ENCODE results near the gene WDR7. TPM values are rescaled to one million over a fixed set of nuclear protein-coding genes. Genes with fewer than 3 reads are reported as not detected.

Gene WDR7
- total RNA-seq, 2 donors from 2014 or later = 22.3 to 24.0 TPM

- Histone ChIP-seq H3K36me3 (no peaks in the 10 kb centered on the region), H3K9me3 (no peaks in the 10 kb centered on the region), H3K4me1 (peaks cover 0 to 12% of the 10 kb centered on the region in 2 donors), H3K27ac (no peak overlapping the region), H3K27me3 (no peaks in the 10 kb centered on the region), H3K4me3 (no peak overlapping the region)
- TF ChIP-seq, protein P1, sequence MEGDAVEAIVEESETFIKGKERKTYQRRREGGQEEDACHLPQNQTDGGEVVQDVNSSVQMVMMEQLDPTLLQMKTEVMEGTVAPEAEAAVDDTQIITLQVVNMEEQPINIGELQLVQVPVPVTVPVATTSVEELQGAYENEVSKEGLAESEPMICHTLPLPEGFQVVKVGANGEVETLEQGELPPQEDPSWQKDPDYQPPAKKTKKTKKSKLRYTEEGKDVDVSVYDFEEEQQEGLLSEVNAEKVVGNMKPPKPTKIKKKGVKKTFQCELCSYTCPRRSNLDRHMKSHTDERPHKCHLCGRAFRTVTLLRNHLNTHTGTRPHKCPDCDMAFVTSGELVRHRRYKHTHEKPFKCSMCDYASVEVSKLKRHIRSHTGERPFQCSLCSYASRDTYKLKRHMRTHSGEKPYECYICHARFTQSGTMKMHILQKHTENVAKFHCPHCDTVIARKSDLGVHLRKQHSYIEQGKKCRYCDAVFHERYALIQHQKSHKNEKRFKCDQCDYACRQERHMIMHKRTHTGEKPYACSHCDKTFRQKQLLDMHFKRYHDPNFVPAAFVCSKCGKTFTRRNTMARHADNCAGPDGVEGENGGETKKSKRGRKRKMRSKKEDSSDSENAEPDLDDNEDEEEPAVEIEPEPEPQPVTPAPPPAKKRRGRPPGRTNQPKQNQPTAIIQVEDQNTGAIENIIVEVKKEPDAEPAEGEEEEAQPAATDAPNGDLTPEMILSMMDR (IDR thresholded peaks at IDR 0.05) = no peak
- no peak for DNase-seq (ENCODE audit: low spot score)
Measured at GRCh38 chr18:56986829-56987228, 335.7 kb downstream of the WDR7 start.

- Histone ChIP-seq H3K27ac (no peak overlapping the region), H3K36me3 (no peaks in the 10 kb centered on the region), H3K27me3 (no peaks in the 10 kb centered on the region), H3K4me3 (no peak overlapping the region), H3K9me3 (no peaks in the 10 kb centered on the region), H3K4me1 (peaks cover 0 to 12% of the 10 kb centered on the region in 2 donors)
- TF ChIP-seq, protein P1 (IDR thresholded peaks at IDR 0.05) = no peak
- no peak for DNase-seq (ENCODE audit: low spot score)
Measured at GRCh38 chr18:56987236-56987635, 336.1 kb downstream of the WDR7 start.

- Histone ChIP-seq H3K4me1 (peaks cover 0 to 7% of the 10 kb centered on the region in 2 donors), H3K36me3 (no peaks in the 10 kb centered on the region), H3K9me3 (no peaks in the 10 kb centered on the region), H3K4me3 (no peak overlapping the region), H3K27me3 (no peaks in the 10 kb centered on the region), H3K27ac (no peak overlapping the region)
- TF ChIP-seq, protein P1 (IDR thresholded peaks at IDR 0.05) = no peak
- DNase-seq (ENCODE audit: low spot score) = no peak
Measured at GRCh38 chr18:56988022-56988421, 336.9 kb downstream of the WDR7 start.

DNA sequence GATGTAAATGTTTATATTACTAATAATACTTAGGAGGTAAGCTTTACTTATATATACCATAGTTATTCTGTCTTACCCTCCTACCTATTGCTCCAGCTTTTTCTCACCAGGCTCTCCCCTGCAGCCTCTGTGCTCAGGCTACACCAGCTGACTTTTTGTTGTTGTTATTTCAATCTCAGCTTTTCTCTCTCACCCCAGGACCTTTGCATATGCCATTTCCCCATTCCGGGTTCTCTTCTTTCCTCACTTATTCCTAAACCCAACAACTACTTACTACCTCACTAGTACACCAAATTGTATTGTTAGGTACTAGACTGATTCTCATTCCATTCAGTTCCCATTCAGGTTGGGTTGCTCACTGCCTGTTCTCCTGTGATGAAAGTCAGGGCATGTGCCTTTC lies 339.5 kb downstream of the WDR7 start:
- no peaks in the 10 kb centered on the region for H3K4me1 ChIP-seq
- no peak overlapping the region for H3K4me3 ChIP-seq
- H3K27me3 ChIP-seq = no peaks in the 10 kb centered on the region
- no peak overlapping the region for H3K27ac ChIP-seq
- TF ChIP-seq, protein P1 (IDR thresholded peaks at IDR 0.05) = no peak
- no peaks in the 10 kb centered on the region for H3K36me3 ChIP-seq
- no peaks in the 10 kb centered on the region for H3K9me3 ChIP-seq
- DNase-seq (ENCODE audit: low spot score) = no peak

- Histone ChIP-seq H3K4me1 (no peaks in the 10 kb centered on the region), H3K36me3 (no peaks in the 10 kb centered on the region), H3K27ac (no peak overlapping the region), H3K9me3 (no peaks in the 10 kb centered on the region), H3K4me3 (no peak overlapping the region), H3K27me3 (no peaks in the 10 kb centered on the region)
- TF ChIP-seq, protein P1 (IDR thresholded peaks at IDR 0.05) = no peak
- DNase-seq (ENCODE audit: low spot score) = no peak
Measured at GRCh38 chr18:56992777-56993176, 341.6 kb downstream of the WDR7 start.

GRCh38 chr18:56995579-56996188 lies 344.5 kb downstream of the WDR7 start:
- H3K4me1 ChIP-seq = no peaks in the 10 kb centered on the region
- TF ChIP-seq, protein P1 (IDR thresholded peaks at IDR 0.05) = no peak
- H3K27me3 ChIP-seq = no peaks in the 10 kb centered on the region
- no peak overlapping the region for H3K27ac ChIP-seq
- no peaks in the 10 kb centered on the region for H3K9me3 ChIP-seq
- no peak for DNase-seq (ENCODE audit: low spot score)
- no peak overlapping the region for H3K4me3 ChIP-seq
- no peaks in the 10 kb centered on the region for H3K36me3 ChIP-seq

Measured in right atrium auricular region (tissue), 2 donors.